Activated B cell treated with CpG ODN at 0.5 μM for 24 hours (primary cell): Measurements from ENCODE around the gene MREG. TPM values are rescaled to one million over a fixed set of nuclear protein-coding genes. Genes with fewer than 3 reads are reported as not detected.
A peak's percentile ranks its signal among the peaks of the same experiment; 100 is the strongest.

Experiments
- ATAC-seq: fragments of 200-7000 bp; cut with Tn5 transposase; one replicate; pipeline ENCODE4 v1.10.0; 2021; ENCODE audit warnings: low read depth, mild to moderate bottlenecking, moderate library complexity
- CTCF ChIA-PET: fragments of 350-600 bp; sonication (Branson Sonifier 250); formaldehyde crosslinking; loops from one replicate; lab custom pipeline; 2021; ENCODE audit warnings: antibody characterized with exemption; lab: Charles Lee
- POLR2A ChIA-PET: fragments of 350-600 bp; sonication (Branson Sonifier 250); formaldehyde crosslinking; loops from one replicate; lab custom pipeline; 2021; ENCODE audit warnings: antibody characterized with exemption; lab: Charles Lee
- DNase-seq: peaks from one replicate; pipeline ENCODE4 v3.0.0; 2022
- H3K27ac Mint-ChIP-seq: one replicate; pipeline ENCODE4 v1.8.0; 2020; ENCODE audit warnings: mixed read lengths
- H3K27me3 Mint-ChIP-seq: one replicate; pipeline ENCODE4 v1.8.0; 2021; ENCODE audit warnings: mixed read lengths
- H3K36me3 Mint-ChIP-seq: one replicate; pipeline ENCODE4 v1.8.0; 2021; ENCODE audit warnings: low read depth, mixed read lengths
- H3K4me1 Mint-ChIP-seq: one replicate; pipeline ENCODE4 v1.8.0; 2021; ENCODE audit warnings: mixed read lengths
- H3K4me3 Mint-ChIP-seq: one replicate; pipeline ENCODE4 v1.8.0; 2020; ENCODE audit warnings: mild to moderate bottlenecking, mixed read lengths
- H3K9me3 Mint-ChIP-seq: one replicate; pipeline ENCODE4 v1.8.0; 2020; ENCODE audit warnings: mixed read lengths
- intact Hi-C: fragments of 100-400 bp; cut with micrococcal nuclease; formaldehyde crosslinking; loops from one replicate; pipeline ENCODE4 v1.15.1; 2024
- total RNA-seq: library from RNA; stranded (reverse); gene quantifications from 2 replicates; pipeline ENCODE4 v1.2.3, GENCODE V29; 2022
- TF ChIP-seq, protein P1 (sequence below): fragments of 200-600 bp; IDR thresholded peaks from one replicate; pipeline ENCODE4 v1.8.0; 2022; ENCODE audit warnings: antibody characterized with exemption, mild to moderate bottlenecking

MREG gene
- total RNA-seq, 1 donor from 2014 or later: 16.6 TPM

DNA sequence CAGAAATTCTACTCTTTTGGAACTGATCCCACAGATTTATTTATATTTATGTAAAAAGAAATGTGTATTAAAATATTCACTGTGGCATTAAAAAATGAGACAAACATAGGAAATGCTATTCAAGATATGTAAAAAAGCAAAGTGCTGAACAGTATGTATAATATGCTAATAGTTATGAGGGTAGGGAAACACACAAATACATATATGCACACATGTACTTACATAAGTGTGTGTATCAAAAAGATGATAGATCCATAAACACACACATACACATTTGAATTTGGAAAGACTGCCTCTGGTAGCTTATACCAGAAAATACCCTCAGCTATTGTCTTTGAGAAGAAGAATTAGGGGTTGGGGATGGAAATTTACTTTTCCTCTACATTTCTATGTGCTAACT, 103.2 kb downstream of the MREG start:
- peaks cover 4% of the 10 kb centered on the region for H3K4me1 Mint-ChIP-seq
- no peak overlapping the region for H3K4me3 Mint-ChIP-seq
- intact Hi-C loops: loop anchor here (10.0 kb wide), 2 partner anchors 575 to 1975 kb away; no protein-coding TSS in a partner anchor
- H3K27ac Mint-ChIP-seq: no peak overlapping the region
- DNase-seq (no peak), ATAC-seq (no peak)
- CTCF ChIA-PET: no interaction called here
- POLR2A ChIA-PET: no interaction called here
- H3K36me3 Mint-ChIP-seq: no peaks in the 10 kb centered on the region
- peaks cover 23% of the 10 kb centered on the region for H3K27me3 Mint-ChIP-seq
- TF ChIP-seq, protein P1, sequence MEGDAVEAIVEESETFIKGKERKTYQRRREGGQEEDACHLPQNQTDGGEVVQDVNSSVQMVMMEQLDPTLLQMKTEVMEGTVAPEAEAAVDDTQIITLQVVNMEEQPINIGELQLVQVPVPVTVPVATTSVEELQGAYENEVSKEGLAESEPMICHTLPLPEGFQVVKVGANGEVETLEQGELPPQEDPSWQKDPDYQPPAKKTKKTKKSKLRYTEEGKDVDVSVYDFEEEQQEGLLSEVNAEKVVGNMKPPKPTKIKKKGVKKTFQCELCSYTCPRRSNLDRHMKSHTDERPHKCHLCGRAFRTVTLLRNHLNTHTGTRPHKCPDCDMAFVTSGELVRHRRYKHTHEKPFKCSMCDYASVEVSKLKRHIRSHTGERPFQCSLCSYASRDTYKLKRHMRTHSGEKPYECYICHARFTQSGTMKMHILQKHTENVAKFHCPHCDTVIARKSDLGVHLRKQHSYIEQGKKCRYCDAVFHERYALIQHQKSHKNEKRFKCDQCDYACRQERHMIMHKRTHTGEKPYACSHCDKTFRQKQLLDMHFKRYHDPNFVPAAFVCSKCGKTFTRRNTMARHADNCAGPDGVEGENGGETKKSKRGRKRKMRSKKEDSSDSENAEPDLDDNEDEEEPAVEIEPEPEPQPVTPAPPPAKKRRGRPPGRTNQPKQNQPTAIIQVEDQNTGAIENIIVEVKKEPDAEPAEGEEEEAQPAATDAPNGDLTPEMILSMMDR: no peak
- no peaks in the 10 kb centered on the region for H3K9me3 Mint-ChIP-seq

DNA sequence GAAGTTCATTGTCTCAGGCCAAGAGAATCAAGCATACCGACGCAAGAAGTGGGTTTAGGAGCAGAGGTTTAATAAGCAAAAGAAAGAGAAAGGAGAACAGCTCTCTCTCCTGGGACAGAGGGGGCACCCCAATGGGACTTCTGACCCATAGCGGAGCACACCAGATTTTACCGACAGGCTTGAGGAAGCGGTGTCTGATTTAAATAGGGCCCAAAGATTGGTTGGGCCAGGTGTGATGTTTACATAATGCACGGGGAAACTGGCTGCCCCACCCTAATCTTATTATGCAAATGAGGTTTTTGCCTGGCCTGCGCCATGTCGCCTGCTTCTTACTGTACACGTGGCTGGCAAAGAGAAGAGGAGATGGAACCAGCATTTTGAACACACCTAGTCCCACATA, 106.2 kb downstream of the MREG start:
- peak; percentile 67 for ATAC-seq
- Mint-ChIP-seq H3K27me3 (peaks cover 25% of the 10 kb centered on the region), H3K4me3 (no peak overlapping the region), H3K9me3 (no peaks in the 10 kb centered on the region), H3K27ac (no peak overlapping the region), H3K4me1 (peaks cover 4% of the 10 kb centered on the region), H3K36me3 (no peaks in the 10 kb centered on the region)
- TF ChIP-seq, protein P1: no peak
- intact Hi-C loops: no loop called here
- POLR2A ChIA-PET: no interaction called here
- DNase-seq: no peak
- CTCF ChIA-PET: no interaction called here

DNA sequence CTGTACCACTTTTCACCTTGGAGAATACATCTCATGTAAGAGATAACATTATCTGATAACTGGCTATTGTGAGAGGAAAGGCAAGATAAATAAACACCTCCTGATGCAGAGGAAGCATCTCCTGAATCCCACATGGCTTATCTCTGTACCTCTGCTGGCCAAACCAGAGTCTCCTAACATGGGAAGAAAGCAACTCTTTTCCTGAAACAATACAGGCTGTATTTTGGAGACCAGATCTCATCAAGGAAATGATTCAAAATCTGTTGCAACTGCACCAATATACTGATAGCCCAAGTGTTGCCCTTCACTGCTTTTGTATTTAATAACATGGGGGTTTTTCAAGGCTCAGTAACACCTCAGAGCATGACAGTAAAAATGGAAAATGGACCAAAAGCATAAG, 106.9 kb downstream of the MREG start:
- ATAC-seq (no peak), DNase-seq (no peak)
- Mint-ChIP-seq H3K27me3 (peaks cover 27% of the 10 kb centered on the region), H3K9me3 (no peaks in the 10 kb centered on the region), H3K4me1 (peaks cover 4% of the 10 kb centered on the region), H3K27ac (no peak overlapping the region), H3K36me3 (no peaks in the 10 kb centered on the region), H3K4me3 (no peak overlapping the region)
- TF ChIP-seq, protein P1: no peak
- intact Hi-C loops: no loop called here
- ChIA-PET CTCF (interaction anchor here (0.6 to 1.4 kb wide), 2 partner anchors 8 to 25 kb away, joined by 3 to 4 read pairs; no protein-coding TSS in a partner anchor), POLR2A (no interaction called here)

DNA sequence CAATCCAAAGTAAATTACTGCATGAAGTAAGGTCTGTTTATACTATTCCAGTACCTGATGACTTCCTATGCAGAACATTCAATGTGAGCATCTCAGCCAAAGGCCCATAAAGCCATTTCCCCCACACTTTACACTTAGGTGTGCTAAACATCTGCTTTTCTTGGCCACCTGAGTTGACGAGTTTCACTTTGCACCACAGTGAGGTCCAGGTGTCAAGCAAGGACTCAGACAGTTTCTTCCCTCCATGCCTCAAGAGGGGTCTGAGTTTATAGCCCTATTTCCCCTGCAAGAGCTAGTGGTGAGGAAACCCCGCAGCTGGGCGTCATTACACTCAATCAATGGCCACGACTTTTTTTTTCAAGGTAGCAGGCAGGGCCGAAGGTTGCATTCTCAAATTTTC, 107.7 kb downstream of the MREG start:
- H3K4me3 Mint-ChIP-seq: no peak overlapping the region
- no peak overlapping the region for H3K27ac Mint-ChIP-seq
- TF ChIP-seq, protein P1: no peak
- intact Hi-C loops: no loop called here
- ATAC-seq: no peak
- H3K36me3 Mint-ChIP-seq: no peaks in the 10 kb centered on the region
- peaks cover 7% of the 10 kb centered on the region for H3K4me1 Mint-ChIP-seq
- no peak for DNase-seq
- ChIA-PET CTCF (interaction anchor here (1.4 kb wide), 1 partner anchor 26 kb away, joined by 3 read pairs; no protein-coding TSS in a partner anchor), POLR2A (no interaction called here)
- H3K27me3 Mint-ChIP-seq: peaks cover 27% of the 10 kb centered on the region
- H3K9me3 Mint-ChIP-seq: no peaks in the 10 kb centered on the region

DNA sequence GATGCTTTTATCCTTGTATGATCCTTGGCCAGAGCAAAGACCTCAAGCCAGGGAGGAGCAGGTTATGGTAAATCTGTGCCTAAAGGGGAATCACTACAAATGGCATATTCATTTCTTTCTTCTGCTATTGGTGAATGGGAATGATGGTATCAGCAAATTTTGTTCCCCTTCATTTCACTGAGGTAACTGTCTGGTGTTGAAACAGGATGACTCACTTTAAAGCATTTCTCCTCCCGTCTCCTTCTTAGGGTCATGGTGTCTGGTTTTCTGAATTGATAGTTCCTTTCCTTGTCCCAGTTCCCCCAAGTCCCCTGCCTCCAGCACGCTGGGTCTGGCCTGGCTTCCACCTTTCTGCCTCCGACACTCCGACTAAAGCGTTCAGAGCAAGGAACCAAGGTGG, 109.2 kb downstream of the MREG start:
- H3K36me3 Mint-ChIP-seq: no peaks in the 10 kb centered on the region
- ChIA-PET CTCF (no interaction called here), POLR2A (no interaction called here)
- DNase-seq (no peak), ATAC-seq (no peak)
- H3K4me1 Mint-ChIP-seq: peaks cover 7% of the 10 kb centered on the region
- no peak overlapping the region for H3K4me3 Mint-ChIP-seq
- H3K27ac Mint-ChIP-seq: no peak overlapping the region
- intact Hi-C loops: no loop called here
- no peaks in the 10 kb centered on the region for H3K9me3 Mint-ChIP-seq
- TF ChIP-seq, protein P1: no peak
- peaks cover 24% of the 10 kb centered on the region for H3K27me3 Mint-ChIP-seq
